GM12892 (cell line): Measurements from ENCODE around the gene MBD6.
A peak's percentile ranks its signal among the peaks of the same experiment; 100 is the strongest.

ENCODE experiments used
- POLR2A ChIP-seq: IDR thresholded peaks from 2 replicates; pipeline ENCODE4 v1.6.1; 2011; ENCODE audit warnings: low read depth, low read length, control low read depth
- POLR2AphosphoS5 ChIP-seq: IDR thresholded peaks from 2 replicates; pipeline ENCODE4 v1.6.1; 2011; ENCODE audit warnings: low read depth, low read length, control low read depth

DNA sequence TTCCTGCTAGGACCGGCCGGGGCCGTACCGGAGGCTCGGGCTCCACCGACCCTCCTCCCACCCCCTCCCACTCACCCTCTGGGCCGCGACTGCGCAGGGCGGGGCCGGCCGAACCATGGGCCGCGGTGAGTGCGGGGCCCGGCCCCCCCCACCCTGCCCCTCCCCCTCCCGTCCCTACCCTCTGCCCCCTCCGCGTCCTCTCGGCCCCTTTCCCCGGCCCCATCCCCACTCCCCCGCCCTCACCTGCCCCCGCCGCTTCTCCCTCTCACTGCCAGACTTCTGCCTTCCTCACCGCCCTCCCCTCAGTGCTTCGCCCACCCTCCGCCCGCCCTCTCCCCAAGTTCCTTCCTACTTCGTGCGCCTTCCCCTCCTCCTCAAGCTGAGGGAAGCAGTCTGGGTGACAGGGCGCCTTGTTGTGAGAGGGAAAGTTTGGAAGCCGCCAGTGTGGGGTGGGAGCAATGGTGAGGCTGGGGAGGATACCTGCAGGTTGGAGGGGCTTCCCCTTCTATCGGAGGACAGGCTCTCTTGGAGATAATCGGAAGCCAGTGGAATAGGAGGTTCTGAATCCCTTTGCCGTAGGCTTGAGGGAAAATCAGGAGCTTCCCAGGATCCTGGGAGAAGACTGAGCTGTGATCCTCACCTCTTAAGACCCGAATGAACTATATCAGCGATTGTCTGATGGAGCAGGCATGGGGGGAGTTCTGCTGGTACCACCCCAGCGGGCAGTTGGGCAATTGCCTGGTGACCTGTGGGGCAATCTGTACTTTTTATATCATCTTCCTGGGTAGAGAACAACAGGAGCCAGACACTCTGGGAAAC, 472 bp downstream of the MBD6 start:
- peak; percentile 55; the same call in 1 of the 2 replicates for TF ChIP-seq POLR2A
- TF ChIP-seq POLR2AphosphoS5, result no peak
